Measurements from ENCODE around the gene PACSIN2. TPM values are rescaled to one million over a fixed set of nuclear protein-coding genes. Genes with fewer than 3 reads are reported as not detected.

PACSIN2 gene
- total and polyA plus RNA-seq, 2 donors = 31.6 to 61.8 TPM

GRCh38 chr22:42992092-42992491, 22.9 kb downstream of the PACSIN2 start:
- Histone ChIP-seq H3K4me1 (ENCODE audit: insufficient read depth) (peaks cover 1% of the 10 kb centered on the region), H3K36me3 (ENCODE audit: insufficient read depth) (no peaks in the 10 kb centered on the region), H3K27ac (ENCODE audit: low read depth) (no peak overlapping the region), H3K4me3 (ENCODE audit: low read depth, low read length) (no peak overlapping the region)
- no peak for DNase-seq (ENCODE audit: extremely low spot score)
- WGBS = 96% methylated on average over 3 of the region's 3 CpGs

GRCh38 chr22:42991010-42991651, 23.8 kb downstream of the PACSIN2 start:
- DNase-seq (ENCODE audit: extremely low spot score) = no peak
- peaks cover 1% of the 10 kb centered on the region for H3K4me1 ChIP-seq (ENCODE audit: insufficient read depth)
- no peak overlapping the region for H3K27ac ChIP-seq (ENCODE audit: low read depth)
- H3K4me3 ChIP-seq (ENCODE audit: low read depth, low read length) = no peak overlapping the region
- H3K36me3 ChIP-seq (ENCODE audit: insufficient read depth) = no peaks in the 10 kb centered on the region
- WGBS = 71% methylated on average over 5 of the region's 5 CpGs

- 49% methylated on average over 9 of the region's 9 CpGs for WGBS
- DNase-seq (ENCODE audit: extremely low spot score) = no peak
- H3K27ac ChIP-seq (ENCODE audit: low read depth) = no peak overlapping the region
- peaks cover 1% of the 10 kb centered on the region for H3K4me1 ChIP-seq (ENCODE audit: insufficient read depth)
- no peak overlapping the region for H3K4me3 ChIP-seq (ENCODE audit: low read depth, low read length)
- H3K36me3 ChIP-seq (ENCODE audit: insufficient read depth) = no peaks in the 10 kb centered on the region
These were observed 24.7 kb downstream of the PACSIN2 start for GRCh38 chr22:42990131-42990838.

- Histone ChIP-seq H3K4me3 (ENCODE audit: low read depth, low read length) (no peak overlapping the region), H3K4me1 (ENCODE audit: insufficient read depth) (peaks cover under 1% of the 10 kb centered on the region), H3K27ac (ENCODE audit: low read depth) (no peak overlapping the region), H3K36me3 (ENCODE audit: insufficient read depth) (no peaks in the 10 kb centered on the region)
- no peak for DNase-seq (ENCODE audit: extremely low spot score)
- WGBS = 85% methylated on average over 13 of the region's 13 CpGs
These were observed 28.8 kb downstream of the PACSIN2 start for GRCh38 chr22:42986115-42986514.

GRCh38 chr22:42985531-42985905, 29.4 kb downstream of the PACSIN2 start:
- no peak for DNase-seq (ENCODE audit: extremely low spot score)
- no peak overlapping the region for H3K27ac ChIP-seq (ENCODE audit: low read depth)
- H3K4me1 ChIP-seq (ENCODE audit: insufficient read depth) = no peaks in the 10 kb centered on the region
- no peak overlapping the region for H3K4me3 ChIP-seq (ENCODE audit: low read depth, low read length)
- WGBS = 74% methylated on average over 3 of the region's 3 CpGs
- H3K36me3 ChIP-seq (ENCODE audit: insufficient read depth) = no peaks in the 10 kb centered on the region

GRCh38 chr22:42984814-42985530, 30.0 kb downstream of the PACSIN2 start:
- Histone ChIP-seq H3K4me1 (ENCODE audit: insufficient read depth) (no peaks in the 10 kb centered on the region), H3K4me3 (ENCODE audit: low read depth, low read length) (no peak overlapping the region), H3K36me3 (ENCODE audit: insufficient read depth) (no peaks in the 10 kb centered on the region), H3K27ac (ENCODE audit: low read depth) (no peak overlapping the region)
- no peak for DNase-seq (ENCODE audit: extremely low spot score)
- 94% methylated on average over 9 of the region's 9 CpGs for WGBS

GRCh38 chr22:42984397-42984796, 30.6 kb downstream of the PACSIN2 start:
- Histone ChIP-seq H3K4me1 (ENCODE audit: insufficient read depth) (no peaks in the 10 kb centered on the region), H3K36me3 (ENCODE audit: insufficient read depth) (no peaks in the 10 kb centered on the region), H3K27ac (ENCODE audit: low read depth) (no peak overlapping the region), H3K4me3 (ENCODE audit: low read depth, low read length) (no peak overlapping the region)
- DNase-seq (ENCODE audit: extremely low spot score) = no peak
- WGBS = 92% methylated on average over 4 of the region's 4 CpGs

GRCh38 chr22:42983470-42983869, 31.5 kb downstream of the PACSIN2 start:
- no peaks in the 10 kb centered on the region for H3K36me3 ChIP-seq (ENCODE audit: insufficient read depth)
- no peak for DNase-seq (ENCODE audit: extremely low spot score)
- no peak overlapping the region for H3K27ac ChIP-seq (ENCODE audit: low read depth)
- H3K4me3 ChIP-seq (ENCODE audit: low read depth, low read length) = no peak overlapping the region
- no peaks in the 10 kb centered on the region for H3K4me1 ChIP-seq (ENCODE audit: insufficient read depth)

GRCh38 chr22:42979606-42980005, 35.3 kb downstream of the PACSIN2 start:
- WGBS = 66% methylated on average over 4 of the region's 4 CpGs
- Histone ChIP-seq H3K4me1 (ENCODE audit: insufficient read depth) (no peaks in the 10 kb centered on the region), H3K27ac (ENCODE audit: low read depth) (no peak overlapping the region)

GRCh38 chr22:42978453-42979103, 36.4 kb downstream of the PACSIN2 start:
- Histone ChIP-seq H3K27ac (ENCODE audit: low read depth) (no peak overlapping the region), H3K4me3 (ENCODE audit: low read depth, low read length) (no peak overlapping the region), H3K36me3 (ENCODE audit: insufficient read depth) (no peaks in the 10 kb centered on the region), H3K4me1 (ENCODE audit: insufficient read depth) (no peaks in the 10 kb centered on the region)
- 46% methylated on average over 5 of the region's 5 CpGs for WGBS
- DNase-seq (ENCODE audit: extremely low spot score) = no peak

More at GRCh38 chr22:42979606-42980005, 35.3 kb downstream of the PACSIN2 start:
- H3K4me3 ChIP-seq (ENCODE audit: low read depth, low read length) = no peak overlapping the region
- DNase-seq (ENCODE audit: extremely low spot score) = no peak
- no peaks in the 10 kb centered on the region for H3K36me3 ChIP-seq (ENCODE audit: insufficient read depth)

- DNase-seq (ENCODE audit: extremely low spot score) = no peak
- H3K4me3 ChIP-seq (ENCODE audit: low read depth, low read length) = no peak overlapping the region
- H3K36me3 ChIP-seq (ENCODE audit: insufficient read depth) = no peaks in the 10 kb centered on the region
- WGBS = 89% methylated on average over 6 of the region's 6 CpGs
- peaks cover 2% of the 10 kb centered on the region for H3K4me1 ChIP-seq (ENCODE audit: insufficient read depth)
- H3K27ac ChIP-seq (ENCODE audit: low read depth) = no peak overlapping the region
These were observed 37.4 kb downstream of the PACSIN2 start for GRCh38 chr22:42977569-42977968.

- DNase-seq (ENCODE audit: extremely low spot score) = no peak
- Histone ChIP-seq H3K27ac (ENCODE audit: low read depth) (no peak overlapping the region), H3K4me3 (ENCODE audit: low read depth, low read length) (no peak overlapping the region), H3K36me3 (ENCODE audit: insufficient read depth) (no peaks in the 10 kb centered on the region), H3K4me1 (ENCODE audit: insufficient read depth) (peaks cover 2% of the 10 kb centered on the region)
- WGBS = 66% methylated on average over 7 of the region's 7 CpGs
These were observed 38.6 kb downstream of the PACSIN2 start for GRCh38 chr22:42976217-42976933.

- peaks cover 2% of the 10 kb centered on the region for H3K4me1 ChIP-seq (ENCODE audit: insufficient read depth)
- DNase-seq (ENCODE audit: extremely low spot score) = no peak
- H3K27ac ChIP-seq (ENCODE audit: low read depth) = no peak overlapping the region
- H3K36me3 ChIP-seq (ENCODE audit: insufficient read depth) = no peaks in the 10 kb centered on the region
- no peak overlapping the region for H3K4me3 ChIP-seq (ENCODE audit: low read depth, low read length)
- 80% methylated on average over 3 of the region's 3 CpGs for WGBS
These were observed 40.7 kb downstream of the PACSIN2 start for GRCh38 chr22:42974223-42974622.
